H1 (cell line): ENCODE measurements around the gene PRAME.

Source experiments
- EP300 ChIP-seq, 2 experiments: IDR thresholded peaks; 1 replicate in 1 of 2; 2 replicates in 1 of 2; pipeline ENCODE4 v1.6.1; 2011 to 2012; ENCODE audit warnings: low read depth in 2 of 2, low read length in 2 of 2, mild to moderate bottlenecking in 2 of 2, borderline replicate concordance in 1 of 2, inconsistent platforms in 1 of 2, moderate library complexity in 1 of 2
- KDM1A ChIP-seq: fragments of 200-600, 300-600 bp; sonication (generic); IDR thresholded peaks from 2 replicates; pipeline ENCODE4 v1.7.1; 2016; ENCODE audit warnings: mild to moderate bottlenecking, low read length, borderline replicate concordance
- KDM5A ChIP-seq: fragments of 200-600 bp; IDR thresholded peaks from 2 replicates; pipeline ENCODE4 v1.7.1; 2012; ENCODE audit warnings: mild to moderate bottlenecking, low read length, inconsistent platforms, mixed read lengths
- POLR2A ChIP-seq, 2 experiments: IDR thresholded peaks; 1 replicate in 1 of 2; 2 replicates in 1 of 2; pipeline ENCODE4 v1.6.1; 2011; ENCODE audit warnings: low read depth in 2 of 2, low read length in 2 of 2, mild to moderate bottlenecking in 2 of 2; ENCODE audit errors: control extremely low read depth in 1 of 2
- RAD21 ChIP-seq, 2 experiments: IDR thresholded peaks in 1 of 2; conservative IDR thresholded peaks in 1 of 2; 2 replicates each; pipeline ENCODE4 v1.6.1; 2011; ENCODE audit warnings: low read depth in 2 of 2, low read length in 2 of 2, improper control_type of control experiment in 1 of 2, inconsistent platforms in 1 of 2, mild to moderate bottlenecking in 1 of 2, moderate library complexity in 1 of 2
- RNF2 ChIP-seq: fragments of 200-900, 300-1000 bp; sonication (generic); IDR thresholded peaks from 2 replicates; pipeline ENCODE4 v1.7.1; 2016; ENCODE audit warnings: borderline replicate concordance, low read depth, mild to moderate bottlenecking, antibody characterized with exemption, low read length; ENCODE audit not compliant: poor library complexity, severe bottlenecking; ENCODE audit errors: missing control alignments
- TCF12 ChIP-seq: IDR thresholded peaks from 2 replicates; pipeline ENCODE4 v1.6.1; 2011; ENCODE audit warnings: low read depth, mild to moderate bottlenecking, low read length
- TF ChIP-seq, protein P1 (sequence below), 3 experiments: IDR thresholded peaks; 1 replicate in 2 of 3; 2 replicates in 1 of 3; pipeline versions ENCODE4 v1.5.1 to v1.6.1; 2011; ENCODE audit warnings: low read length in 3 of 3, mild to moderate bottlenecking in 3 of 3, inconsistent platforms in 2 of 3, low read depth in 1 of 3, moderate library complexity in 1 of 3; ENCODE audit not compliant: insufficient read depth in 1 of 3; ENCODE audit errors: control extremely low read depth in 1 of 3

DNA sequence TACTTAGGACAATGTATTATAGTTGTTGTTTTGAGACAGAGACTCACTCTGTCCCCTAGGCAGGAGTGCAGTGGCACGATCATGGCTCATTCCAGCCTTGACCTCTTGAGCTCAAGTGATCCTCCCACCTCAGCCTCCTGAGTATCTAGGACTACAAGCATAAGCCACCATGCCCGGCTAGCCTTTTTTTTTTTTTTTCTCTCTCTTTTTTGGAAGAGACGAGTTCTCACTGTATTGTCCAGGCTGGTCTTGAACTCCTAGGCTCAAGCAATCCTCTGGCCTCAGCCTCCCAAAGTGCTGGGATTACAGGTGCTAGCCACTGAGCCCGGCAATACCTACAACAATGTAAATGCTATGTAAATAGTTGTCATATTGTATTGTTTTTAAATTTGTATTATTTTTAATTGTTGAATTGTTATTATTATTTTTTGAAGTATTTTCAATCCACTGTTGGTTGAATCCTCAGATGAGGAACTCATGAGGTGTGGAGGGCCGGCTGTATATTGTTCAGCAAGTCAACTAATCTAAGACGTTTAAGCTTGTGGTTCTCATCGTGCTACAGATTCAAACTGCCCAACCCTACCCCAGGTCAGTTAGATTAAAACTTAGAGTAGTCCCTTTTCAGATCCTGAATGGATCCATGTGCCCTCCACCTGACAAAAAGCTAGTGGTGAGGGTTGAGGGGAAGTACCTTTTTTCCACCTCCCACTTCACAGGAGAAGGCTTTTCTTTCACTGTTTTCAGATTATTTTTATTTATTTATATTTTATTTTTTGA, 27.1 kb downstream of the PRAME start:
- TF ChIP-seq, protein P1, sequence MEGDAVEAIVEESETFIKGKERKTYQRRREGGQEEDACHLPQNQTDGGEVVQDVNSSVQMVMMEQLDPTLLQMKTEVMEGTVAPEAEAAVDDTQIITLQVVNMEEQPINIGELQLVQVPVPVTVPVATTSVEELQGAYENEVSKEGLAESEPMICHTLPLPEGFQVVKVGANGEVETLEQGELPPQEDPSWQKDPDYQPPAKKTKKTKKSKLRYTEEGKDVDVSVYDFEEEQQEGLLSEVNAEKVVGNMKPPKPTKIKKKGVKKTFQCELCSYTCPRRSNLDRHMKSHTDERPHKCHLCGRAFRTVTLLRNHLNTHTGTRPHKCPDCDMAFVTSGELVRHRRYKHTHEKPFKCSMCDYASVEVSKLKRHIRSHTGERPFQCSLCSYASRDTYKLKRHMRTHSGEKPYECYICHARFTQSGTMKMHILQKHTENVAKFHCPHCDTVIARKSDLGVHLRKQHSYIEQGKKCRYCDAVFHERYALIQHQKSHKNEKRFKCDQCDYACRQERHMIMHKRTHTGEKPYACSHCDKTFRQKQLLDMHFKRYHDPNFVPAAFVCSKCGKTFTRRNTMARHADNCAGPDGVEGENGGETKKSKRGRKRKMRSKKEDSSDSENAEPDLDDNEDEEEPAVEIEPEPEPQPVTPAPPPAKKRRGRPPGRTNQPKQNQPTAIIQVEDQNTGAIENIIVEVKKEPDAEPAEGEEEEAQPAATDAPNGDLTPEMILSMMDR (IDR thresholded peaks at IDR 0.05; ENCODE audit: control extremely low read depth in 1 of 3, insufficient read depth in 1 of 3, low read depth in 1 of 3, low read length in 3 of 3) = no peak
- TF ChIP-seq KDM1A (no peak), RAD21 (IDR thresholded peaks at IDR 0.05 in 1 of 2, conservative IDR thresholded peaks at IDR 0.05 in 1 of 2; ENCODE audit: low read depth in 2 of 2, low read length in 2 of 2) (no peak), POLR2A (IDR thresholded peaks at IDR 0.05; ENCODE audit: control extremely low read depth in 1 of 2, low read depth in 2 of 2, low read length in 2 of 2) (no peak), EP300 (IDR thresholded peaks at IDR 0.05; ENCODE audit: borderline replicate concordance in 1 of 2, low read depth in 2 of 2, low read length in 2 of 2) (no peak), RNF2 (no peak), KDM5A (no peak), TCF12 (no peak)
